GM12872 (cell line): ENCODE results near the gene UGT2B17.

Source experiments
- TF ChIP-seq, protein P1 (sequence below): IDR thresholded peaks from 3 replicates; pipeline ENCODE4 v1.5.1; 2011; ENCODE audit warnings: low read depth, mild to moderate bottlenecking, low read length, moderate library complexity; ENCODE audit not compliant: insufficient read depth

The UGT2B17 gene

DNA sequence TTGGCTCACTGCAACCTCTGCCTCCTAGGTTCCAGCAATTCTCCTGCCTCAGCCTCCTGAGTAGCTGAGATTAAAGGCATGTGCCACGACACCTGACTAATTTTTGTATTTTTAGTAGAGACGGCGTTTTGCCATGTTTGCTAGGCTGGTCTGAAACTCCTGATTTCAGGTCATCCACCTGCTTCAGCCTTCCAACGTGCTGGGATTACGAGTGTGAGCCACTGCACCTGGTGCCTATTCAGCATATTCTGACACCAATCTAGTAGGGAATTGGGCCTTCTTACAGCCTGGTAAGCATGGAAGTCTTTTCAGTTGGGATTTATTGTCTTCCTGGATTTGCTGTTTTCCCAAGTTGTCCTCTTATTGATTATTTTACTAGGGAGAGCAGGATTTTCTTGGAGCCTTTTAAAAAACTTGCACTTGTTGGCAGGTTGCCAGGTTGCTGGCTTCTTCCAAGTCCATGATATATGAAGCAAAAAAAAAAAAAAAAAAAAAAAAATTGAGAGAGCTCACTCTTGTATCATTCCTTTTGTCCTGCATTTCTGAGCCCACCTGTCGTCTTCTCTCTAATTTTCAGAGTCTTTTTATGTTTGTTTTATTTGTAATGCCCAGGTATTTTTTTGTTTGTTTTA lies 85.2 kb downstream of the UGT2B17 start:
- TF ChIP-seq, protein P1, sequence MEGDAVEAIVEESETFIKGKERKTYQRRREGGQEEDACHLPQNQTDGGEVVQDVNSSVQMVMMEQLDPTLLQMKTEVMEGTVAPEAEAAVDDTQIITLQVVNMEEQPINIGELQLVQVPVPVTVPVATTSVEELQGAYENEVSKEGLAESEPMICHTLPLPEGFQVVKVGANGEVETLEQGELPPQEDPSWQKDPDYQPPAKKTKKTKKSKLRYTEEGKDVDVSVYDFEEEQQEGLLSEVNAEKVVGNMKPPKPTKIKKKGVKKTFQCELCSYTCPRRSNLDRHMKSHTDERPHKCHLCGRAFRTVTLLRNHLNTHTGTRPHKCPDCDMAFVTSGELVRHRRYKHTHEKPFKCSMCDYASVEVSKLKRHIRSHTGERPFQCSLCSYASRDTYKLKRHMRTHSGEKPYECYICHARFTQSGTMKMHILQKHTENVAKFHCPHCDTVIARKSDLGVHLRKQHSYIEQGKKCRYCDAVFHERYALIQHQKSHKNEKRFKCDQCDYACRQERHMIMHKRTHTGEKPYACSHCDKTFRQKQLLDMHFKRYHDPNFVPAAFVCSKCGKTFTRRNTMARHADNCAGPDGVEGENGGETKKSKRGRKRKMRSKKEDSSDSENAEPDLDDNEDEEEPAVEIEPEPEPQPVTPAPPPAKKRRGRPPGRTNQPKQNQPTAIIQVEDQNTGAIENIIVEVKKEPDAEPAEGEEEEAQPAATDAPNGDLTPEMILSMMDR: no peak

DNA sequence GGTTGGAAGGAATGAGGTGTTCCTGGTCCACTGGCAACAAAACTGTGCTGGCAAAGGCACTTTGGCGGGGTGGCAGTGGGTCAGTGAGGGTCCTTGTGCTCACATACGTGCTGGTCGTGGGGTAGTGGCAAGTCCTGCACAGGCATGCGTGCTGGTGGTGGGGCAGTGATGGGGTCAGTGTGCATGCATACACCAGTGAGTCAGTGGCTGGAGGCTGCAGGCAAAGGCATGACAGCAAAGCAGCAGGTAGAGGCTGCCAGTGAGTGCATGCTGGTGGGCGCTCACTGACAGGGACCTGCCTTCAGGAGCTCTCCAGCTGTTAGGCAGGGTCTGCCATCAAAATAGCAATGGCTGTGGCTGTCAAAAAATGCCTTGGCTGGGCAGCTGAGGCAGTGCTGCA lies 86.8 kb downstream of the UGT2B17 start:
- TF ChIP-seq, protein P1: no peak
